Measurements from ENCODE around the gene ZNF420.

The ZNF420 gene

GRCh38 chr19:37127999-37128820, 50.0 kb downstream of the ZNF420 start:
- Histone ChIP-seq H3K9me3 (ENCODE audit: insufficient read depth, low read depth, low read length) (peaks cover 10% of the 10 kb centered on the region), H3K79me1 (ENCODE audit: low read length) (no peaks in the 10 kb centered on the region), H3K14ac (ENCODE audit: low read length) (no peak overlapping the region), H3K23ac (ENCODE audit: low read length) (no peak overlapping the region), H3K4ac (ENCODE audit: low read depth, low read length) (no peak overlapping the region), H2AK5ac (ENCODE audit: low read length) (no peak overlapping the region), H2BK12ac (ENCODE audit: low read length) (no peak overlapping the region), H3K27me3 (ENCODE audit: insufficient read depth, low read length) (no peaks in the 10 kb centered on the region), H3K4me2 (ENCODE audit: low read length) (no peak overlapping the region), H3K9ac (ENCODE audit: low read length) (no peak overlapping the region), H2AFZ (ENCODE audit: insufficient read depth, low read length, poor library complexity) (no peak overlapping the region), H3K27ac (ENCODE audit: low read depth, low read length) (no peak overlapping the region), H3K4me3 (ENCODE audit: low read depth, low read length) (no peak overlapping the region), H3K79me2 (ENCODE audit: control insufficient read depth, insufficient read depth, low read length, poor library complexity) (no peaks in the 10 kb centered on the region), H4K91ac (ENCODE audit: low read depth, low read length) (no peak overlapping the region), H3K4me1 (ENCODE audit: control insufficient read depth in 1 of 2, insufficient read depth in 2 of 2, low read length in 2 of 2) (no peaks in the 10 kb centered on the region), H3K36me3 (ENCODE audit: control insufficient read depth in 1 of 2, insufficient read depth in 2 of 2, low read length in 2 of 2) (peaks cover 2 to 11% of the 10 kb centered on the region in 2 experiments), H2BK120ac (ENCODE audit: insufficient read depth, low read length, poor library complexity) (no peak overlapping the region), H3K18ac (ENCODE audit: low read length) (no peak overlapping the region), H2BK5ac (ENCODE audit: low read depth, low read length, poor library complexity) (no peak overlapping the region), H4K8ac (ENCODE audit: low read depth, low read length) (no peak overlapping the region), H4K12ac (ENCODE audit: low read depth, low read length) (no peak overlapping the region)
- WGBS (ENCODE audit: extremely low coverage, insufficient coverage, insufficient read length): no CpG with 5 or more reads among the region's 12 CpGs
- no peak for DNase-seq

DNA sequence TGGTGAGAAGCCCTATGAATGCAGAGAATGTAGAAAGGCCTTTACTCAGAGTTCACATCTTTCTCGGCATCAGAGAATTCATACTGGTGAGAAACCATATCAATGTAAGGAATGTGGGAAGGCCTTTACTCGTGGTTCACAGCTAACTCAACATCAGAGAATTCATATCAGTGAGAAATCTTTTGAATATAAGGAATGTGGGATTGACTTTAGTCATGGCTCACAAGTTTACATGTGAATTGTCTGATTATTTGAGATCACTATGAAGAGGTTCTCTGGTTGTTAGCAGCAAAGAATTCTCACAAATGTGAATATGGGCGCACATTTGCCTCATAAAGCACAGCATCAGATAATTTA, 50.6 kb downstream of the ZNF420 start:
- DNase-seq: no peak
- no peak overlapping the region for H3K9ac ChIP-seq (ENCODE audit: low read length)
- no CpG with 5 or more reads among the region's 3 CpGs for WGBS (ENCODE audit: extremely low coverage, insufficient coverage, insufficient read length)

GRCh38 chr19:37136111-37136510, 57.9 kb downstream of the ZNF420 start:
- WGBS (ENCODE audit: extremely low coverage, insufficient coverage, insufficient read length): no CpG with 5 or more reads among the region's 1 CpG
- Histone ChIP-seq H3K79me2 (ENCODE audit: control insufficient read depth, insufficient read depth, low read length, poor library complexity) (no peaks in the 10 kb centered on the region), H2BK120ac (ENCODE audit: insufficient read depth, low read length, poor library complexity) (no peak overlapping the region), H3K27ac (ENCODE audit: low read depth, low read length) (no peak overlapping the region), H4K8ac (ENCODE audit: low read depth, low read length) (no peak overlapping the region), H3K4ac (ENCODE audit: low read depth, low read length) (no peak overlapping the region), H2AK5ac (ENCODE audit: low read length) (no peak overlapping the region), H3K9ac (ENCODE audit: low read length) (no peak overlapping the region), H3K27me3 (ENCODE audit: insufficient read depth, low read length) (no peaks in the 10 kb centered on the region), H3K9me3 (ENCODE audit: insufficient read depth, low read depth, low read length) (peaks cover 20% of the 10 kb centered on the region), H3K4me2 (ENCODE audit: low read length) (no peak overlapping the region), H2BK5ac (ENCODE audit: low read depth, low read length, poor library complexity) (no peak overlapping the region), H3K36me3 (ENCODE audit: control insufficient read depth in 1 of 2, insufficient read depth in 2 of 2, low read length in 2 of 2) (no peaks in the 10 kb centered on the region), H3K79me1 (ENCODE audit: low read length) (no peaks in the 10 kb centered on the region), H4K91ac (ENCODE audit: low read depth, low read length) (no peak overlapping the region), H3K4me3 (ENCODE audit: low read depth, low read length) (no peak overlapping the region), H3K23ac (ENCODE audit: low read length) (no peak overlapping the region), H2AFZ (ENCODE audit: insufficient read depth, low read length, poor library complexity) (no peak overlapping the region), H3K18ac (ENCODE audit: low read length) (no peak overlapping the region), H3K4me1 (ENCODE audit: control insufficient read depth in 1 of 2, insufficient read depth in 2 of 2, low read length in 2 of 2) (no peaks in the 10 kb centered on the region), H3K14ac (ENCODE audit: low read length) (no peak overlapping the region), H2BK12ac (ENCODE audit: low read length) (no peak overlapping the region), H4K12ac (ENCODE audit: low read depth, low read length) (no peak overlapping the region)
- no peak for DNase-seq

More for the DNA sequence above, 50.6 kb downstream of the ZNF420 start:
- Histone ChIP-seq H3K14ac (ENCODE audit: low read length) (no peak overlapping the region), H2BK12ac (ENCODE audit: low read length) (no peak overlapping the region), H2BK5ac (ENCODE audit: low read depth, low read length, poor library complexity) (no peak overlapping the region), H3K27me3 (ENCODE audit: insufficient read depth, low read length) (no peaks in the 10 kb centered on the region), H3K4me1 (ENCODE audit: control insufficient read depth in 1 of 2, insufficient read depth in 2 of 2, low read length in 2 of 2) (no peaks in the 10 kb centered on the region), H3K79me2 (ENCODE audit: control insufficient read depth, insufficient read depth, low read length, poor library complexity) (no peaks in the 10 kb centered on the region), H3K9me3 (ENCODE audit: insufficient read depth, low read depth, low read length) (peaks cover 14% of the 10 kb centered on the region), H4K8ac (ENCODE audit: low read depth, low read length) (no peak overlapping the region), H3K4me3 (ENCODE audit: low read depth, low read length) (no peak overlapping the region), H4K12ac (ENCODE audit: low read depth, low read length) (no peak overlapping the region), H3K36me3 (ENCODE audit: control insufficient read depth in 1 of 2, insufficient read depth in 2 of 2, low read length in 2 of 2) (peaks cover 2 to 11% of the 10 kb centered on the region in 2 experiments), H3K4me2 (ENCODE audit: low read length) (no peak overlapping the region), H3K27ac (ENCODE audit: low read depth, low read length) (no peak overlapping the region), H2AFZ (ENCODE audit: insufficient read depth, low read length, poor library complexity) (no peak overlapping the region), H3K79me1 (ENCODE audit: low read length) (no peaks in the 10 kb centered on the region), H4K91ac (ENCODE audit: low read depth, low read length) (no peak overlapping the region), H3K18ac (ENCODE audit: low read length) (no peak overlapping the region), H2AK5ac (ENCODE audit: low read length) (no peak overlapping the region), H3K23ac (ENCODE audit: low read length) (no peak overlapping the region), H3K4ac (ENCODE audit: low read depth, low read length) (no peak overlapping the region), H2BK120ac (ENCODE audit: insufficient read depth, low read length, poor library complexity) (no peak overlapping the region)

GRCh38 chr19:37148214-37148613, 70.0 kb downstream of the ZNF420 start:
- no peak for DNase-seq
- no peak overlapping the region for H4K91ac ChIP-seq (ENCODE audit: low read depth, low read length)

More at GRCh38 chr19:37148214-37148613, 70.0 kb downstream of the ZNF420 start:
- H3K18ac ChIP-seq (ENCODE audit: low read length): no peak overlapping the region
- no peak overlapping the region for H3K14ac ChIP-seq (ENCODE audit: low read length)
- H3K79me1 ChIP-seq (ENCODE audit: low read length): no peaks in the 10 kb centered on the region
- H3K9ac ChIP-seq (ENCODE audit: low read length): no peak overlapping the region
- H2AFZ ChIP-seq (ENCODE audit: insufficient read depth, low read length, poor library complexity): no peak overlapping the region
- no peak overlapping the region for H3K4me3 ChIP-seq (ENCODE audit: low read depth, low read length)
- H3K4me2 ChIP-seq (ENCODE audit: low read length): no peak overlapping the region
- H3K9me3 ChIP-seq (ENCODE audit: insufficient read depth, low read depth, low read length): peaks cover 16% of the 10 kb centered on the region
- no peak overlapping the region for H2BK12ac ChIP-seq (ENCODE audit: low read length)
- no peak overlapping the region for H3K4ac ChIP-seq (ENCODE audit: low read depth, low read length)
- H2BK120ac ChIP-seq (ENCODE audit: insufficient read depth, low read length, poor library complexity): no peak overlapping the region
- no peaks in the 10 kb centered on the region for H3K79me2 ChIP-seq (ENCODE audit: control insufficient read depth, insufficient read depth, low read length, poor library complexity)
- no peak overlapping the region for H3K23ac ChIP-seq (ENCODE audit: low read length)
- no peak overlapping the region for H4K8ac ChIP-seq (ENCODE audit: low read depth, low read length)
- no peaks in the 10 kb centered on the region for H3K4me1 ChIP-seq (ENCODE audit: control insufficient read depth in 1 of 2, insufficient read depth in 2 of 2, low read length in 2 of 2)
- H4K12ac ChIP-seq (ENCODE audit: low read depth, low read length): no peak overlapping the region
- H2AK5ac ChIP-seq (ENCODE audit: low read length): no peak overlapping the region
- H3K27ac ChIP-seq (ENCODE audit: low read depth, low read length): no peak overlapping the region
- H2BK5ac ChIP-seq (ENCODE audit: low read depth, low read length, poor library complexity): no peak overlapping the region
- no CpG with 5 or more reads among the region's 3 CpGs for WGBS (ENCODE audit: extremely low coverage, insufficient coverage, insufficient read length)
- H3K36me3 ChIP-seq (ENCODE audit: control insufficient read depth in 1 of 2, insufficient read depth in 2 of 2, low read length in 2 of 2): peaks cover 4 to 11% of the 10 kb centered on the region in 2 experiments
- no peaks in the 10 kb centered on the region for H3K27me3 ChIP-seq (ENCODE audit: insufficient read depth, low read length)
